ENCODE data around the gene SLC25A25. TPM values are rescaled to one million over a fixed set of nuclear protein-coding genes. Genes with fewer than 3 reads are reported as not detected.
A peak's percentile ranks its signal among the peaks of the same experiment; 100 is the strongest.

The SLC25A25 gene
- total RNA-seq, 1 donor from 2014 or later, result 16.8 TPM

DNA sequence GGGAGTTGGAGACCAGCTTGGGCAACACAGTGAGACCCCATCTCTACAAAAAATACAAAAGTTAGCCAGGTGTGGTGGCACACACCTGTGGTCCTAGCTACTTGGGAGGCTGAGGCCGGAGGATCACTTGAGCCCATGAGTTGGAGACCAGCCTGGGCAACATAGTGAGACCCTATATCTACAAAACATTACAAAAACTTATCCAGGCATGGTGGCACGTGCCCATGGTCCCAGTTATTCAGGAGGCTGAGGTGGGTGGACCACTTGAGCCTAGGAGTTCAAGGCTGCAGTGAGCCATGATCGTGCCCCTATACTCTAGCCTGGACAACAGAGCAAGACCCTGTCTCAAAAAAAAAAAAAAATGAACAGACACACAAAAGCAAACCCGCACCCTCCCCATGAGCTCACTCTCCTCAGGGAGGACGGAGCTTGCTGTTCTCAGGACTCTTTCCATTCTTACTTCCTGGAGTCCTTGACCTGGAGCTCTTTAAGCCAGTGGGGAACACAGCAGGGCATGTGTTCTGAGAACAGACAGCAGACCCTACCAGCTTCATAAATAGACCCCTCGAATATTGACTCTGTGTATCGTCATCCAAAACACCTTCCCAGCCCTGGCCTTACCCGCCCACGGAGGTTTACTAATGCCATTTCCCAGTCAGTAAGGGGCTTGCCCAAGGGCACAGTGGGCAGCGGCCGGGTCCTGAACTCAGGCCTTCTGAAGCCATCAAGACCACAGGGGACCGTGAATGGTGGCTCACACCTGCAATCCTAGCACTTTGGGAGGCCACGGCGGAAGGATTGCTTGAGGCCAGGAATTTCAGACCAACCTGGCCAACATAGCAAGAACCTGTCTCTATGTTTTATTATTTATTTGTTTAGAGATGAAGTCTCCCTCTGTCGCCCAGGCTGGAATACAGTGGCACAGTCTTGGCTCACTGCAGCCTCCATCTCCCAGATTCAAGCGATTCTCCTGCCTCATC is 48.4 kb downstream of the SLC25A25 start:
- Mint-ChIP-seq H3K27me3 (ENCODE audit: low read depth) (peaks cover 2% of the 10 kb centered on the region), H3K4me1 (peaks cover 6% of the 10 kb centered on the region), H3K36me3 (ENCODE audit: low read depth) (peaks cover 5% of the 10 kb centered on the region), H3K9me3 (no peaks in the 10 kb centered on the region), H3K4me3 (no peak overlapping the region), H3K27ac (ENCODE audit: unreplicated experiment) (no peak overlapping the region)
- DNase-seq (ENCODE audit: low read depth, low spot score), result no peak
- TF ChIP-seq, protein P1, sequence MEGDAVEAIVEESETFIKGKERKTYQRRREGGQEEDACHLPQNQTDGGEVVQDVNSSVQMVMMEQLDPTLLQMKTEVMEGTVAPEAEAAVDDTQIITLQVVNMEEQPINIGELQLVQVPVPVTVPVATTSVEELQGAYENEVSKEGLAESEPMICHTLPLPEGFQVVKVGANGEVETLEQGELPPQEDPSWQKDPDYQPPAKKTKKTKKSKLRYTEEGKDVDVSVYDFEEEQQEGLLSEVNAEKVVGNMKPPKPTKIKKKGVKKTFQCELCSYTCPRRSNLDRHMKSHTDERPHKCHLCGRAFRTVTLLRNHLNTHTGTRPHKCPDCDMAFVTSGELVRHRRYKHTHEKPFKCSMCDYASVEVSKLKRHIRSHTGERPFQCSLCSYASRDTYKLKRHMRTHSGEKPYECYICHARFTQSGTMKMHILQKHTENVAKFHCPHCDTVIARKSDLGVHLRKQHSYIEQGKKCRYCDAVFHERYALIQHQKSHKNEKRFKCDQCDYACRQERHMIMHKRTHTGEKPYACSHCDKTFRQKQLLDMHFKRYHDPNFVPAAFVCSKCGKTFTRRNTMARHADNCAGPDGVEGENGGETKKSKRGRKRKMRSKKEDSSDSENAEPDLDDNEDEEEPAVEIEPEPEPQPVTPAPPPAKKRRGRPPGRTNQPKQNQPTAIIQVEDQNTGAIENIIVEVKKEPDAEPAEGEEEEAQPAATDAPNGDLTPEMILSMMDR (conservative IDR thresholded peaks at IDR 0.05), result no peak

GRCh38 chr9:128117613-128118471 is 49.8 kb downstream of the SLC25A25 start:
- Mint-ChIP-seq H3K27me3 (ENCODE audit: low read depth) (peaks cover 2% of the 10 kb centered on the region), H3K9me3 (no peaks in the 10 kb centered on the region), H3K4me1 (peaks cover 6% of the 10 kb centered on the region), H3K27ac (ENCODE audit: unreplicated experiment) (no peak overlapping the region), H3K36me3 (ENCODE audit: low read depth) (peaks cover 5% of the 10 kb centered on the region), H3K4me3 (peak overlapping the region; percentile 83)
- peak; percentile 100 for DNase-seq (ENCODE audit: low read depth, low spot score)
- TF ChIP-seq, protein P1 (conservative IDR thresholded peaks at IDR 0.05), result peak; percentile 100

- Mint-ChIP-seq H3K9me3 (no peaks in the 10 kb centered on the region), H3K36me3 (ENCODE audit: low read depth) (peaks cover 2% of the 10 kb centered on the region), H3K4me1 (peaks cover 6% of the 10 kb centered on the region), H3K27me3 (ENCODE audit: low read depth) (peaks cover 2% of the 10 kb centered on the region), H3K27ac (ENCODE audit: unreplicated experiment) (no peak overlapping the region), H3K4me3 (no peak overlapping the region)
- TF ChIP-seq, protein P1 (conservative IDR thresholded peaks at IDR 0.05), result no peak
- DNase-seq (ENCODE audit: low read depth, low spot score), result no peak
Observed at GRCh38 chr9:128118472-128118857, 50.4 kb downstream of the SLC25A25 start.

DNA sequence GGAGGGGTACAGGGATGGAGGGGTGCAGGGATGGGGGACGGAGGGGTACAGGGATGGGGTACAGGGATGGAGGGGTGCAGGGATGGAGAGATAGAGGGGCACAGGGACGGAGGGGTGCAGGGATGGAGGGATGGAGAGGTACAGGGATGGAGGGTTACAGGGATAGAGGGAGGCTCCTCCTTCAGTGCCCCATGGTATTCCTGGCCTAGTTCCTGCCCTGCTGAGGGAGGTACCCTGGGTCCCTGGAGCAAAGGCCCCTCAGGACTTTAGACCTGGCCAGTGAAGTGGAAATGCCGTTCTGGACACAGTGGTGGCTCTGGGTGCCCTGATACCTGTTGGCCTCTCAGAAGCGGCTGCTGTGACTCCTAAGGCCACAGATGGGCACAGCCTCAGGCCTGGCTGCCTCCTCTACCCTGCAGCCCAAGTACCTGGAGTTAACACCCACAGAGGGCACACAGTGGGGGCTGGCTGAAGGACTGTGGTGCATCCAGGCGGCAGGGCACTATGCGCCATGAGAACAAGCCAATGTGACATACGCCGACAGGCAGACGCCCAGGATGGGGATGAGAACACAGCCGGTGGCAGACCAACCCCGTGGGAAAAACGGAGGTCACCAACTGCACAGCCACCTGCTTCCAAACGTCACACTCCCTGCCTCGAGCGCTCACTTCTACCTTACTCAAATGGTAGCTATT is 51.1 kb downstream of the SLC25A25 start:
- no peaks in the 10 kb centered on the region for H3K9me3 Mint-ChIP-seq

More for the DNA sequence above, 51.1 kb downstream of the SLC25A25 start:
- Mint-ChIP-seq H3K27me3 (ENCODE audit: low read depth) (peaks cover 2% of the 10 kb centered on the region), H3K4me3 (no peak overlapping the region), H3K4me1 (peaks cover 6% of the 10 kb centered on the region), H3K27ac (ENCODE audit: unreplicated experiment) (no peak overlapping the region), H3K36me3 (ENCODE audit: low read depth) (no peaks in the 10 kb centered on the region)
- DNase-seq (ENCODE audit: low read depth, low spot score), result no peak
- TF ChIP-seq, protein P1 (conservative IDR thresholded peaks at IDR 0.05), result no peak

All from neural crest cell (in vitro differentiated cells).